Tibial nerve (tissue), 4 donors: ENCODE results near the gene TRIM43B.

Experiments
- EP300 ChIP-seq, 2 donors: sonication (generic); formaldehyde crosslinking; IDR thresholded peaks; one replicate each; pipeline ENCODE4 v1.6.1; 2017; ENCODE audit warnings: antibody characterized with exemption in 2 of 2, mild to moderate bottlenecking in 1 of 2
- TF ChIP-seq, protein P1 (sequence below), 5 experiments: fragments of 200-600 bp in 3 of 5; fragments of 450-650 bp in 2 of 5; sonication (generic) in 3 of 5; IDR thresholded peaks; one replicate each; pipeline ENCODE4 v1.5.1; 2016 to 2019; ENCODE audit warnings: antibody characterized with exemption in 5 of 5, mild to moderate bottlenecking in 3 of 5, moderate library complexity in 2 of 5

DNA sequence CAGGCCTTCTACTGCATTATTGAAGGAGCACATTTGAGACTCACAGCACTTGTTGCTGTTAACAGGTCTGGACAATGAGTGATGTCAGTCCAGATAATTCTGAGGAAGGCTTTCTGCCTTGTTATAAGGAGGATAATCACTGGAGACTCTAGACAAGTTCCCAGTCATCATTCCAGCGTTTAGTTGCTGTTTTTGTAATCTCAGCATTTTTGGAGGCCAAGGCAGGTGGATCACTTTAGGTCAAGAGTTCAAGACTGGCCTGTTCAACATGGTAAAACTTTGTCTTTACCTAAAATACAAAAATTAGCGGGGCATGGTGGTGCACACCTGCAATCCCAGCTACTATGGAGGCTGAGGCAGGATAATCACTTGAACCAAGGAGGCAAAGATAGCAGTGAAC, 39.6 kb upstream of the TRIM43B start:
- TF ChIP-seq, protein P1, sequence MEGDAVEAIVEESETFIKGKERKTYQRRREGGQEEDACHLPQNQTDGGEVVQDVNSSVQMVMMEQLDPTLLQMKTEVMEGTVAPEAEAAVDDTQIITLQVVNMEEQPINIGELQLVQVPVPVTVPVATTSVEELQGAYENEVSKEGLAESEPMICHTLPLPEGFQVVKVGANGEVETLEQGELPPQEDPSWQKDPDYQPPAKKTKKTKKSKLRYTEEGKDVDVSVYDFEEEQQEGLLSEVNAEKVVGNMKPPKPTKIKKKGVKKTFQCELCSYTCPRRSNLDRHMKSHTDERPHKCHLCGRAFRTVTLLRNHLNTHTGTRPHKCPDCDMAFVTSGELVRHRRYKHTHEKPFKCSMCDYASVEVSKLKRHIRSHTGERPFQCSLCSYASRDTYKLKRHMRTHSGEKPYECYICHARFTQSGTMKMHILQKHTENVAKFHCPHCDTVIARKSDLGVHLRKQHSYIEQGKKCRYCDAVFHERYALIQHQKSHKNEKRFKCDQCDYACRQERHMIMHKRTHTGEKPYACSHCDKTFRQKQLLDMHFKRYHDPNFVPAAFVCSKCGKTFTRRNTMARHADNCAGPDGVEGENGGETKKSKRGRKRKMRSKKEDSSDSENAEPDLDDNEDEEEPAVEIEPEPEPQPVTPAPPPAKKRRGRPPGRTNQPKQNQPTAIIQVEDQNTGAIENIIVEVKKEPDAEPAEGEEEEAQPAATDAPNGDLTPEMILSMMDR (IDR thresholded peaks at IDR 0.05) = no peak
- TF ChIP-seq EP300 (IDR thresholded peaks at IDR 0.05) = no peak
